ENCODE measurements around the gene IFT20. TPM values are rescaled to one million over a fixed set of nuclear protein-coding genes. Genes with fewer than 3 reads are reported as not detected.

Gene IFT20
- total RNA-seq, 1 donor from 2014 or later, result 12.5 TPM

Small RNA genes within 50 kb of the gene (microRNA-seq; reads per million reads assigned to microRNA genes)
- gene MIR4723 (ENCODE audit: borderline number of aligned reads), result not detected

Other genes with a start within 250 kb of the IFT20 start
- gene TMEM97, start 16.3 kb downstream of the IFT20 start, total RNA-seq, result 2.4 TPM
- 32.6 TPM for gene TNFAIP1, start 289 bp upstream of the IFT20 start, total RNA-seq
- gene POLDIP2, start 22.1 kb upstream of the IFT20 start, total RNA-seq, result 157 TPM
- not detected for gene SEBOX, start 29.7 kb upstream of the IFT20 start, total RNA-seq
- 38.1 TPM for gene VTN, start 34.8 kb upstream of the IFT20 start, total RNA-seq
- 4.2 TPM for gene SARM1, start 36.2 kb upstream of the IFT20 start, total RNA-seq
- gene SLC46A1, start 70.7 kb upstream of the IFT20 start, total RNA-seq, result 7.9 TPM
- not detected for gene SLC13A2, start 138.2 kb upstream of the IFT20 start, total RNA-seq
- not detected for gene FOXN1, start 170.9 kb upstream of the IFT20 start, total RNA-seq
- 22.2 TPM for gene UNC119, start 217.2 kb upstream of the IFT20 start, total RNA-seq
- gene PIGS, start 236.1 kb upstream of the IFT20 start, total RNA-seq, result 45.0 TPM
- 380 TPM for gene ALDOC, start 241.4 kb upstream of the IFT20 start, total RNA-seq

Data from left ventricle myocardium superior (tissue), 1 donor.